ENCODE measurements around the gene HTT. TPM values are rescaled to one million over a fixed set of nuclear protein-coding genes. Genes with fewer than 3 reads are reported as not detected.

HTT gene
- total RNA-seq: 43.9 and 73.8 TPM in 2 replicates

DNA sequence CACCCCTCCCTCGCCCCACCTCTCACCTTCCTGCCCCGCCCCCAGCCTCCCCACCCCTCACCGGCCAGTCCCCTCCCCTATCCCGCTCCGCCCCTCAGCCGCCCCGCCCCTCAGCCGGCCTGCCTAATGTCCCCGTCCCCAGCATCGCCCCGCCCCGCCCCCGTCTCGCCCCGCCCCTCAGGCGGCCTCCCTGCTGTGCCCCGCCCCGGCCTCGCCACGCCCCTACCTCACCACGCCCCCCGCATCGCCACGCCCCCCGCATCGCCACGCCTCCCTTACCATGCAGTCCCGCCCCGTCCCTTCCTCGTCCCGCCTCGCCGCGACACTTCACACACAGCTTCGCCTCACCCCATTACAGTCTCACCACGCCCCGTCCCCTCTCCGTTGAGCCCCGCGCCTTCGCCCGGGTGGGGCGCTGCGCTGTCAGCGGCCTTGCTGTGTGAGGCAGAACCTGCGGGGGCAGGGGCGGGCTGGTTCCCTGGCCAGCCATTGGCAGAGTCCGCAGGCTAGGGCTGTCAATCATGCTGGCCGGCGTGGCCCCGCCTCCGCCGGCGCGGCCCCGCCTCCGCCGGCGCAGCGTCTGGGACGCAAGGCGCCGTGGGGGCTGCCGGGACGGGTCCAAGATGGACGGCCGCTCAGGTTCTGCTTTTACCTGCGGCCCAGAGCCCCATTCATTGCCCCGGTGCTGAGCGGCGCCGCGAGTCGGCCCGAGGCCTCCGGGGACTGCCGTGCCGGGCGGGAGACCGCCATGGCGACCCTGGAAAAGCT is at the start of gene HTT, which contains the start of gene HTT-AS:
Gene HTT (plus strand): TSS at position 604 of the 768 bp plus-strand sequence. CDS start 145 bp downstream, at position 749.
Gene HTT-AS (minus strand): TSS at position 461 of the 768 bp plus-strand sequence.
- peak; percentile 94 for DNase-seq

DNA sequence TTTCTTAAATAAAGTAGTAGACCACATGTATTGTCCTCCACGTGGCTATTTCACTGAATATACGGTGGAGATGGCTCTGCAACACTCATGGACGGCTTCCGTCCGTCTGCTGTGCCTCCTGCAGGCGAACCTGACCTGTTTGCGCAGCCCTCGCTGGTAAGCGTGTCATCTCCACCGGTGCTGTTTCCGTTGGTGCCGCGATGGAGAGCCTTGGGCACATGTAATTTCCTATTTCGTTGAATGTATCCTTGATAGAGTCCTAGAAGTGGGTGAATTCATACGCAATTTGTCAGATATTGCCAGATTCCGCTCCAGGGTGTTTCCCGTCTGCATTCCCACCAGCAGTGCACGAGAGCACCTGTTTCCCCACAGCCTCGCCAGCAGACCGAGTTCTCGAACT is 48.6 kb upstream of the HTT start:
- DNase-seq: no peak

DNA sequence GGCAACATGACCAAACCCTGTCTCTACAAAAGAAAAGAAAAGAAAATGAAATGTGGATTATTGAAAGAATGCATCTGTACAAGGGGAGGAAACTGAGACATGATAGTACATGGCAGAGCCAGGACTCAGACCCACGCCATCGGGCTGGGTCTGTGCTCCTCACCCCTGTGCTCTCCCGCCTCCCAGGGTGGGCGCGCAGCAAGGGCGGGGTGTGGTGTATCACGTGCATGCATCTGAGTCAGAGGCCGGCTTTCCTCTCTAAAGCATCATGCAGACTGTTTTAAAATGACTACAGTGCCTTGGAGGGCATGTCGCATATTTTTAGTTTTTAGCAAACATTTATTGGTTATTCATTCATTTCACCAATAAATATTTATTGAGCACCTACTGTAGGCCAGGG is 47.9 kb upstream of the HTT start:
- DNase-seq: no peak

DNA sequence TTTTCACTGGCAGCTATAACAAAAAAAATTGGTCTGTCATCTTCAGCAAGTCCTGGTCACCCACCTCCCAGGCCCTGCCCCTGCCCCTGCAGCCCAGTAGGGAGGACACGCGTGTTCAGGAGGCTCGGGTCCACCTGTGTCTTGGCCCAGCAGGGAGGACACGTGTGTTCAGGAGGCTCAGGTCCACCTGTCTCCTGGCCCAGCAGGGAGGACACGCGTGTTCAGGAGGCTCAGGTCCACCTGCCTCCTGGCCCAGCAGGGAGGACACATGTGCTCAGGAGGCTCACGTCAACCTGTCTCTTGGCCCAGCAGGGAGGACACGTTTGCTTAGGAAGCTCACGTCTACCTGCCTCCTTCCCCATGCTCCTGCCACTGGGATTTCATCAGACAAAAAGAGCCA is 45.0 kb upstream of the HTT start:
- DNase-seq: no peak

DNA sequence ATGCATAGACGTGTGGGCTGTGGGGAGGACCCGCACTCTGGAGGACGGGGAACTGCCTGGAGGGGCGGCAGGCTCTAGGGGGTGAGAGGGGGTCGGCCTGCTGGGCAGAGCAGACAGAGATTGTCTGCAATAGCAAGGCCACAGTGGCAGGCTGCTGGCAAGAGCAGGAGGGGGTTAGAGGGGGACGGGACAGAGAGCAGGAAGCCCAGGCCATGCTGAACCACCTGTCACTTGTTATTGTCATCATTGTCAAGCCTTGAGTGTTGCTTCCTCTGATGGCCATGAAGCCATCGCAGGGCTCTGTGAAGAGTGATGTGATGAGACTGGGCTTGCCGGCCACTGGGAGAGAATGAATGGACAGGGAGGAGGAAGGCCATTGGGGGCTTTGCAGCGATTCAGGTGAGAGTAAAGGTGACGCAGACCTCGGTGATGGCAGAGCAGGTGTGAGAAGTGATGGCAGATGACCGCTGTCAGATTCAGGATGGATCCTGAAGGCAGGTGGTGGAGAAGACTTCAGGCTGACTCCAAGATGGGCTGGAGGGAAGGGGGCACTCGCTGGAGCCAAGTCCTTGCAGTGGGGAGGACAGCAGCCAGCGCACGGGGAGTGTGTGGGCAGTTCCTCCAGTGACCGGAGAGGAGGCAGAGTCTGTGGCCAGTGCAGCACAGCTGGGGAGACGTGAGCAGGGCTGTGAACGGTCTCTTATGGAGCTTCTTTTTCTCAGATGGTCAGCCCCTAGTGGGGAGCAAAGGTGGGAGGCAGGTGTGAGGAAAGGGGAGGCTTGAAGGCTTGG is 43.7 kb upstream of the HTT start:
- DNase-seq: no peak

DNA sequence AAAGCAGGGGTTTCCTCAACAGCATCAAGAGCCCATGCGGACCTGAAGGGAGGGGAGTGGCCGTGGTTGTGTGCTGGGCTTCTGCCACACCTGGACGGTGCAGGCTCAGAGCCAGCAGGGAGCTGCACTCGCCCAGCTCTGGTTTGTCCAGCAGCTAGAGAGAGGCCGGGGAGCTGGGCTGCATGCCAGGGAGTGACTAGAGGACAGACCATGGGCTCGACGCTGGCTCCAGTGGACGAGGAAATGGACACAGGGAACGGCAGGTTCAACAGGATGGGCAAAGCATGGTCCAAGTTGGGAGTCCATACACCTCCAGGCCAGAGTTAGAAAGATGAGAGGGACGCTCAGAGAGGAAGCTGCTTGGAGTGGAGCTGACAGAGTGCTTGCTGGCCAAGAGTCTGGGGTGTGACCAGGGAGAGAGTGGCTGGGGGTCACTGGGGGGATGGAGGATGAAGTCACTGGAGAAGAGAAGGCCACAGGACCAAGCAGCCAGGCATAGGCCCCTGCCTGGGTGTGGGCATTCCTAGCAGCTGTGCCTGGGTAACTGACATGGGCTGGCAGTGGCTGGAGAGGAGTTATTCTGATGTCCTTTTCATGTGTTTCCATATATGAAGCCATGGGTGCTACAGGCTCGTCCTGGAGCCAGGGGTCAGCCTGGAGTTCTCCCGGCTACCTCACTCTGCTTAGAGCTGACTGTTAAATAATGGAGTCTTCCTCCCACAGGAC is 43.0 kb upstream of the HTT start:
- peak; percentile 10 for DNase-seq

DNA sequence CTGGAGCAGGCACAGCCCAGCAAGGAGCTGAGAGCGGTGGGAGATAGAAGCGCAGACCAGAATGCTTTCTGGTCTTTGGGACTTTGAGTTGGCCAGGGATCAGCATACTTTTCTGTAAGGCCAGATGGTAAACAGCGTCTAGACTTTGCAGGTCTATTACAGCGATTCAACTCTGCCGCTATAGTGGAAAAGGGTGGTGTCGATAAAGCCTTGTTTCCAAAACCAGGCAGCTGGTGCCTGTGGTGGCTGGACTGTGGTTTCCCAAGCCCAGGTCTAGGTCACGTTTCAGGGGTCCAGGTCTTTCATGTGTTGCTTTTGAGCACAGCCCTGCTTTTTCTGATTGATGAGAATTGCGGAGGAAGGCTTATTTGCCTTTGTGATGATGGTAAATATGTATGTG is 40.2 kb upstream of the HTT start:
- DNase-seq: no peak

DNA sequence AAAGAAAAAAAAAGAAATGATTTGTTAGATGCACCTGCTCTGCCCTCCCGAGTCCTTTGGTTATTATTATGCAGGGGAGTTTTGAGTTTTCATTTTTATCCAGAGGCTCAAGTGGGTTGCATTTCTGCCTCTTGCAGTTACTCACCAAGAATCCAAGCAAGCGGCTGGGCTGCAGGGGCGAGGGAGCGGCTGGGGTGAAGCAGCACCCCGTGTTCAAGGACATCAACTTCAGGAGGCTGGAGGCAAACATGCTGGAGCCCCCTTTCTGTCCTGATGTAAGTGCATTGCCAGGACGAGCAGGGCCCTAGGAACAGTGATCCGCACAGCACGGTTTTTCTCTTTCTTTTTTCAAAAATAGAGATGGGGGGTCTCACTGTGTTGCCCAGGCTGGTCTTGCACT is 39.2 kb upstream of the HTT start:
- no peak for DNase-seq

DNA sequence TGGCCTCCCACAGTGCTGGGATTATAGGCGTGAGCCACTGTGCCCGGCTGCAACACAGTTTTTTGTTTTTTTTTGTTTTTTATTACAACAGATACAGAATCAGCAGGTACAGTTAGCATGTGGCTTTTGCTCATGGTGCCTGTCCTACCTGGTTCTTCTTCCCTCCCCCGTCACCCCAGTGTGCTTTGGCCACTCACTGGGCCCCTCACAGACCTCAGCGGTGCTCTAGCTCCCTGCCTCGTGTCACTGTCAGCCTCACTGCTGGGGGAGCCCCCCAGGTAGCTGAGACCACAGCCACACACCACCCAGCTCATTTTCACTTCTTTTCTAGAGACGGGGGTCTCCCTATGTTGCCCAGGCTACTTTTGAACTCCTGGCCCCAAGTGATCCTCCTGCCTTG is 38.8 kb upstream of the HTT start:
- DNase-seq: no peak

DNA sequence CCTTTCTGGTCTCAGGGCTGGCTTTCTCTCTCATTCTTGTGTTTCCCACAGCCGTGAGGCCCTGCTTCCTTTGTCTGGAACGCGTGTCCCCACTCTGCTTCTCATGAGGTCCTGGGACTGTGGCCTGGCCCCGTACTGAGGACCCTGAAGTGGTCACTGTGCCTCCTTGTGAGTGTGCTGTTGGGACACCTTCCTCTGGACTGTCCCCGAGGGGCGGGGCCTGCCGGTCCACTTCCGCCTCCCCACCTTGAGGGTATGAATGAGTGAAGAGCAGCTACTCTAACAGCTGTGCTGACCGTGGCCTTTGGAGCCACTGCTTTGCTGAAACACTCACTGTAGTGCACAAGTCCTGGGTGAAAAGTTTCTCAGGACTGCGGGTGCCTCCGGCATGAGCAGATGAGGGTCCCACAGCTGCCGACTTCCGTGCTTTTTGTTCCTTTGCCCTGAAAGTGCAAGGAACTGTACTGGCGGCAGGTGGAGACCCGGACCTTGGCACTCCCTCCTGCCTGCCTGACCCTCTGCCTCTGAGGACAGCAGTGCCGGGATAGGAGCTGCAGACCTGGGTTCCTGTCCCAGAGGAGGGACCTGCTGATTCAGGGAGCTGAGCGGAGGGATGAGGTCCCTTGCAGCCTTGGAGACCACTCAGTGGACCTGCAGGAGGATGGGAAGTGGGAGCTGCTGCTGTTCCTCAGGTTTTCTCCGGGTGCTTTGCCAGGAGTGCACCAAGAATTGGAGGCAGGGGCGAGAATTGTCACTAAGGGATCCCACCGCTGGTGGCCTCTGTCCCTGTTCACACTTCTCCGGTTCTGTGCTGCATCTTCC is 38.1 kb upstream of the HTT start:
- no peak for DNase-seq

DNA sequence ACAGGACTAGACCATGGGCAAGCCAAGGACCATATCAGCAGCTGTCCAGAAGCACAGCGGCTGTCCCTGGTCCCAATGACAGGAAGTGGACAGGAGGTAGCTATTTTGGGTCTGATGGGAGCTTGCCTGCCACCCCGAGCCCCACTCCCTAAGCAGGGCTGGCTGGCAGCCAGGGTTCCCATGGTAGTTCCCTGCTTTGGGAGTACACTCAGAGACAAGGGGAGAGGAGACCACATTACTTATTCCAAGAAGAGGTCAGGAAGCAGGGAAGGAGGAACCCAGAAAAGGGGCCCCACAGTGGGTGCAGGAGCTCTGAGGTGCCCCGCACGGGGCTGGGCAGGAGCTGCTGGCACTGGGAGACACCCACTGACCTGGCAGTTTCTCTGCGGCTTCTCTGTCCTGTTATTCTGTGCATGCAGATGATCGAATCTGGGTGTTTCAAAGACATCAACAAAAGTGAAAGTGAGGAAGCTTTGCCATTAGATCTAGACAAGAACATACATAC is 36.5 kb upstream of the HTT start:
- DNase-seq: no peak

DNA sequence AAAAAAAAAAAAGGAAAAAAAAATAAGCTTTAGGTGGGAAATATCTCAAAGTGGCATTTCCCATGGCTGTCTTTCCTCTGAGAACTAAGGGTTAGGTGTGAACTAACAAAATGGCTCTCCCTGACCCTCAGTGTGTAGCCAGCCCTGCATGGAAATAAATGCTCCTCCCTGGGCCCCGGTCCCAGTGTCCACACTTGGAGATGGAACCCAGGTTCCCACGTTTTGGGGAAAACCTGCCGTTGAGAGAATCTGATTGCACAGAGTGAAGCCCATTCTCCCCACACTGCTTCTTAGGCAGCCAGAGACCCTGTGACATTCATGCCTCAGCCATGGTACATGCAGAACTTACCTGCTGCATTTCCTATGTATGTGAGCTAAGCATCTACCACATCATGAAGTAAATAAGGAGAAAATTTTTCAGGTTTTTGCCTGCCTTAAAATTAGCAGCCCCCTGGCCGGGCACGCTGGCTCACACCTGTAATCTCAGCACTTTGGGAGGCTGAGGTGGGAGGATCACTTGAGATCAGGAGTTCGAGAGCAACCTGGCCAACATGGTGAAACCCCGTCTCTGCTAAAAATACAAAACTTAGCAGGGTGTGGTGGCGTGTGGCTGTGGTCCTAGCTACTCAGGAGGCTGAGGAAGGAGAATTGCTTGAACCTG is 34.6 kb upstream of the HTT start:
- DNase-seq: no peak

DNA sequence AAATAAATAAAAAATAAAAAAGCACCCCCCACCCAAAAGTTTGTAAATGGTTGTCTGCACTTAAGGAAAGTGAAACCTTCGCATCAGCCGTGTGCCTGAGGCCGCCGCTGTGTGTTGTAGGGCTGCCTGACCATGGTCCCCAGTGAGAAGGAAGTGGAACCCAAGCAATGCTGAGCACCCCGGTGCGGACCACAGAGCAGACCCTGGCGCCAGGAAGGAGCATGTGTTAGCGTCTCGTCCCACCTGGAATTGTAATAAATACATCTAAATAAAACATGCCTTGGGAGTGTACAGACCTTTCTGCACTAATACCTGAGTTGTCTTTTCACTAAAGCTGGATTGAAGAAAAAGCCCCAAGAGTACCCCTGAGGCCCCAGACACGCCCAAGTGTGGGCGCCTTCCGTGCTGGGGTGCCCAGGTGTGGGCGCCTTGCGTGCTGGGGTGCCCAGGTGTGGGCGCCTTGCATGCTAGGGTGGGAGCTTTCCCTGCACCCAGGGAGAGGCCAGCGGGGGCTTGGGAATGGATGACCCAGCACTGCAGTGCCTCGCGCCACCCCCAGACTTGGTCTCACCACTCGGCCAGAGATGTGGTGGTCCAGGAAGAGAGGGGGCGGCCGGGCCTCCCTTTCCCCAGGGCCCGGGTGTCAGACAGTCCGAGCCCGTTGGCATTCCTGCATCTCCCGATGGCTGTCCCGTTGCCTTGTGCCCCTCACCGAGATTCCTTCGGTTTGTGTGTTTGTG is 33.9 kb upstream of the HTT start:
- no peak for DNase-seq

DNA sequence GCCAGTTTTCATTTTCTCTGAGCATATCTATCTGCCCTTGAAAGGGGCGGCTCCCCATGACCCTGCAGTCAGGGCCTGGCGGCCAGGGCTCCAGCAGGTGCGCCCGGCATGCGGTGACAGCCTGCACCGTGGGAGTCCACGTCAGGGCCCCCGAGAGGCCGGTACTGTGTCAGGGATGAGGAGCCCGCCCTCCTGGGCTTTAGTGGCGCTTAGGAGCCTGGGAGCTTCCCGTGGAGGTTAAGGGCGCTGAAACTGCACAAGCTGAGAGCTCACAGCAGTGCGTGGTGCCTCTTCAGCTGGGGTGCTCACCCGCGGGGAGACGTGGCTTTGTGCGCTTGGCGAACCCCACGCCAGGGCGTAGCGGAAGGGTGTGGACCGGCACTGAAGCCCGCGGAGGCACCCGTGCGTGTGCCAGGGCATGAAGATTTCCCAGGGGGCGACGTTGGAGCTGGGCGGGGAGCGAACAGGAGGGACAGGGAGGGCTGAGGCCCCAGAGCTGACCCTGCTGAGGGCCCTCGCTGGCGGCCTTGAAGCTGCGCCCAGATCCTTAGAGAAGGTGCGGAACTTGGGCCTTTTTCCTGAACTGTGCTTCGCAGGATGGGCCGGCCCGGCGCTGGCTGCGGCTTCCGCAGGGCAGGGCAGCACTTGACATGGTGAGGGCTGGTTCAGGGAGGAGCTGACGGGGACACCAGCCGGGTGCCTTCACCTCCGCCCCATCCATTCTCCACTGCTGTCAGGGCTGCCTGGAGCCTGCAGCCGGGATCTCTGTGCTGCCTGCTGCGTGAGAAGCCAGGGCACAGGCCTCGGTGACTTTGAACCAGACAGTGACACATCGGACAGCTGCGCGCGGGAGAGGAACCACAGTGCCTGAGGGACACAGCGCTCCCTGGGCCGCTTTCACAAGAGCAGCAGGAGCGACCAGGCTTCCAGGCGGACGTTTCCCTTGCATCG is 33.0 kb upstream of the HTT start:
- peak; percentile 55 for DNase-seq

DNA sequence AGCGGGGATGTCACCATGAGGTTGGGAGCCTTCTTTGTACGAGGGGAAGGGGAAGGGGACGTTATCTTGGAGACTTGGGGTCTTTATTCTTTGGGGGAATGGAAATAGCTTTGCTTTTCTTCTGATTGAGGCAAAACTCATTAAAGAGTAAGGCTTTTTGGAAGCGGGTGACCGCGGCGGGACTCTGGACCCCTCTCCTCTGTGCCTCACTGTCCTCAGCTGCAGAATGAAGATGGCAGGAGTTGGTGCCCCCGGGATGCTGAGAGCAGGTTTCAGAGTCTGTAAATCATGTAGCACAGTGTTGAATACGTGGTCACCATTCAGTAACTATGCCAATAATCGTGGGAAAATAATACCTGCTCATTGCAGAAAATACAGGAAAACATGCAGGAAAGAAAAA is 32.3 kb upstream of the HTT start:
- DNase-seq: no peak

DNA sequence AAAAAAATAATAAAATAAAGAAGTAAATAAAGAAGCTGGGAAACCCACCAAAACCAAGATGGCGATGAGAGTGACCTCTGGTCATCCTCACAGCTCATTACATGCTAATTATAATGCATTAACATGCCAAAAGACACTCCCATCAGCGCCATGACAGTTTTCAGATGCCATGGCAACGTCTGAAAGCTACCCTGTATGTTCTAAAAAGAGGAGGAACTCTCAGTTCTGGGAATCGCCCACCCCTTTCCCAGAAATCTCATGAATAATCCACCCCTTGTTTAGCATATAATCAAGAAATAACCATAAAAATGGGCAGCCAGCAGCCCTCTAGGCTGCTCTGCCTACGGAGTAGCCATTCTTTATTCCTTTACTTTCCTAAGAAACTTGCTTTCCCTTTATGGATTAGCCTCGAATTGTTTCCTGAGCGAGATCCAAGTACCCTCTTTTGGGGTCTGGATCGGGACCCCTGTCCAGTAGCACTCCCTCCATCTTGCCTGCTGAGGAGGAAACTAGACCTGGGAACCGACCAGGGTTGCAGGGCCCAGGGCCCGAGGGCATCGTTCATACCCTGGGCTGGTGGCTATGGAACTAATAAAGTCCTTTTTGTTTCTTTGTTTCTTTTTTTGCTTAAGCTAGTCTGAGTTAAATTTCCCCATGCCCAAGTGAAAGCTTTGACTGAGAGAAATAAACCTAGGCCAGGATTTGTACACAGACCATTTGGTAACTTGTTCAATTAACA is 31.0 kb upstream of the HTT start:
- no peak for DNase-seq

DNA sequence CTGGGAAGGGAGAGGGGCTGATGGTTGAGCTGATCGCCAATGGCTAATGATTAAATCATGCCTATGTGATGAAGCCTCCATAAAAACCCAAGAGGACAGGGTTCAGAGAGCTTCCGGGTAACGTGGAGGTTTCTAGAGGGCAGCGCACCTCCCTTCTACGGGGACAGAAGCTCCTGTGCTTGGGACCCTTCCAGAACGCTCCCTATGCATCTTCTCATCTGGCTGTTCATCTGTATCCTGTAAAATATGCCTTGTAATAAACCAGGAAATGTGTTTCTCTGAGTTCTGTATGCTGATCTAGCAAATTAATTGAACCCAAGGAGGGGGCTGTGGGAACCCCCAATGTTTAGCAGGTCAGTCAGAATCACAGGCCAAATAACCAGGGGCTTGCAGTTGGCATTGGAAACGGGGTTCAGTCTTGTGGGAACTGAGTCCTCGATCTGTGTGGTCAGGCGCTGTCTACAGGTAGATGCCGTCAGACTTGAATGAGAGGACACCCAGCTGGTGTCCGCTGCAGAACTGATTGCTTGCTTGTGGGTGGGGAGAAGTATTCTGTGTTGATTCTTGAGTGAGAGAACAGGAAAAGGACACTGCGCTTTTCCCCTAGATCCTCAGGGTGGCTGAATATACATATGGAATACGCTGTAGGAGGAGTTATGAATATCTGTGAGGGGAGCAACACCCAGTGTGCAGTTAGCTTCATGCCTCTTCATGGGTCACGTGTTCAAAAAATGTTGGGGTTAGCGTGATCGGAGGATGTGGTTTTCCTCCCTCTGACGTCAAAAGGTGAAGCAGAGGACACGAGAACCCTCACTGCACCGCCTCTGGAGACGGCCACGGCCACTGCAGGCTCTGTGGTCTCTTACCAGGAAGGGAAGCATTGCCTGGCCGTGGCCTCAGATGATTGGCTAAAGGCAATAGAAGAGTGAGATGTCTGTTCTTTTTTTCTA is 29.3 kb upstream of the HTT start:
- no peak for DNase-seq

DNA sequence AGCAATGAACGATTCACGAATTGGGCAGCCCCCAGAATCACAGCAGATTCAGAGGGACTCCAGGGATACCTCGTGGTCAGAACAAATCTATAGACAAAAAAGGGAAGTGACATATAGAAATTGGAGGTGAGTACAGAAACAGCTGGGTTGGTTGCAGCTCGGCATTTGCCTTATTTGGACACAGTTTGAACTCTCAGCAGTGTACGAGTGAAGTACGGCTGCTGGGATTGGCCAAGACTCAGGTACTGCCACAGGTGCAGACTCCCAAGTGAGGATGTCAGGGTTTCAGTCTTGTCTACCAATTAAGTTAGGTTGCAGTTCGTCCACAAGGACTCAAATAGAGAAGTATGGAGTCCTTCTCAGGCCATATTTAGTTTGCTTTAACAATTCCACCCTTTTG is 28.3 kb upstream of the HTT start:
- no peak for DNase-seq
